Activated CD8-positive, alpha-beta memory T cell treated with anti-CD3 and anti-CD28 coated beads for 36 hours (primary cell): ENCODE data around the gene CTDNEP1. TPM values are rescaled to one million over a fixed set of nuclear protein-coding genes. Genes with fewer than 3 reads are reported as not detected.

ENCODE experiments used
- CTCF ChIA-PET: fragments of 350-600 bp; sonication (Branson Sonifier 250); formaldehyde crosslinking; loops from one replicate; lab custom pipeline; 2021; ENCODE audit warnings: antibody characterized with exemption; lab: Charles Lee
- POLR2A ChIA-PET: fragments of 350-600 bp; sonication (Branson Sonifier 250); formaldehyde crosslinking; loops from one replicate; lab custom pipeline; 2021; ENCODE audit warnings: antibody characterized with exemption; lab: Charles Lee
- total RNA-seq, 2 experiments: library from RNA; stranded (reverse); gene quantifications; one replicate each; pipeline ENCODE4 v1.2.3, GENCODE V29; 2021

CTDNEP1 gene
- total RNA-seq, 2 experiments from 2014 or later, result 202 to 207 TPM

DNA sequence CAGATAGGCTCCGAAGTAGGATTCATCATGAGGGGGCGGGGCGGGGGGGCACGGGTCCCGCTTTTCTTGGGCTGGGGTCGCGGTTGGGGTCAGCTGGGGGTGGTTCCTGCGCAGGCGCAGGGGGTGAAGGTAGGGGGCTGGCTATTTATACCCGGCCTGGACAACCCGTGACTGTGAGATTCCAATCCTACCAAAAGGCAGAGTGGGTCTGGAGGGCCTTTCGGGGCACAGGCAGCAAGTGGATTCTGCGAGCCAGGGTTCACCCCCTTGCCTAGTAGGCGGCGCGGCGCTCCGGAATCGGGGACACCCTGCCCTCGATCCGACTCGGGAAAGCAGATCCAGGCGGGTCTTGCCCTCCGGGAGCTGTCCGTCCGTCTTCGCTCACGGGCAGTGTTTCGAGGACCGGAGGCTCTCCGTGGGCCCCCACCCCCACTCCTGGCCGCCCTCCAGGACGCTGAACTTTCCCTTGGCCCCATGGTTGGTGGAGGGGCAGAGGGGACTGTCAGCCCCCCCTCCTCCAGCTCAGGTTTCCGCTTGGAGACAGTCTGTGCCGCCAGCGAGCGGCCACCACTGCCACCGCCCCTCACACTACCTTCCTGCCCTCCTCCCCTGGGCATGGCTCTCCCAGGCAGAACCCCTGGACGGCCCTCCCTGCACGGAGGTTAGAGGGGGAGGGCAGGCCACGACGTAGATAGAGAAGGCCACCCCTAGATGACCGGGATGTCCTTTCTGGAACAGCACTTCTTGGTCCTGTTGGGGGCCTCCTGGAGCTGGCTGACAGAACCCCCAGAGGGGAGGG lies 30.6 kb upstream of the CTDNEP1 start:
- POLR2A ChIA-PET, result interaction anchor here (0.6 to 1.2 kb wide), 4 partner anchors 22 to 61 kb away, joined by 3 to 5 read pairs (median 4); no protein-coding TSS in a partner anchor
- CTCF ChIA-PET, result interaction anchor here (0.8 to 4.7 kb wide), 5 partner anchors 15 to 213 kb away, joined by 4 to 50 read pairs (median 5); no protein-coding TSS in a partner anchor

DNA sequence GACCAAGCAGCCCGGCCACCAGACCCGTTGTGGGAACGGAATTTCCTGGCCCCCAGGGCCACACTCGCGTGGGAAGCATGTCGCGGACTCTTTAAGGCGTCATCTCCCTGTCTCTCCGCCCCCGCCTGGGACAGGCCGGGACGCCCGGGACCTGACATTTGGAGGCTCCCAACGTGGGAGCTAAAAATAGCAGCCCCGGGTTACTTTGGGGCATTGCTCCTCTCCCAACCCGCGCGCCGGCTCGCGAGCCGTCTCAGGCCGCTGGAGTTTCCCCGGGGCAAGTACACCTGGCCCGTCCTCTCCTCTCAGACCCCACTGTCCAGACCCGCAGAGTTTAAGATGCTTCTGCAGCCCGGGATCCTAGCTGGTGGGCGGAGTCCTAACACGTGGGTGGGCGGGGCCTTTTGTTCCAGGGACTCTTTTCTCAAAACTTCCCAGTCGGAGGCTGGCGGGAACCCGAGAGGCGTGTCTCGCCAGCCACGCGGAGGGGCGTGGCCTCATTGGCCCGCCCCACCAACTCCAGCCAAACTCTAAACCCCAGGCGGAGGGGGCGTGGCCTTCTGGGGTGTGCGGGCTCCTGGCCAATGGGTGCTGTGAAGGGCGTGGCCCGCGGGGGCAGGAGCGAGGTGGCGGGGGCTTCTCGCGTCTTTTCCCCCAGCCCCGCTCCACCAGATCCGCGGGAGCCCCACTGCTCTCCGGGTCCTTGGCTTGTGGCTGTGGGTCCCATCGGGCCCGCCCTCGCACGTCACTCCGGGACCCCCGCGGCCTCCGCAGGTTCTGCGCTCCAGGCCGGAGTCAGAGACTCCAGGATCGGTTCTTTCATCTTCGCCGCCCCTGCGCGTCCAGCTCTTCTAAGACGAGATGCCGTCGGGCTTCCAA lies 29.8 kb upstream of the CTDNEP1 start, which contains the start of gene SLC2A4:
Gene SLC2A4 (plus strand): TSS at position 645 of the 879 bp plus-strand sequence. CDS start 217 bp downstream, at position 862.
- ChIA-PET POLR2A (interaction anchor here (0.8 kb wide), 1 partner anchor 41 kb away, joined by 4 read pairs; no protein-coding TSS in a partner anchor), CTCF (interaction anchor here (0.7 to 4.7 kb wide), 10 partner anchors 8 to 236 kb away, joined by 3 to 50 read pairs (median 4); no protein-coding TSS in a partner anchor)

- CTCF ChIA-PET, result interaction anchor here (0.5 to 4.7 kb wide), 10 partner anchors 9 to 235 kb away, joined by 3 to 50 read pairs (median 3); no protein-coding TSS in a partner anchor
- POLR2A ChIA-PET, result interaction anchor here (1.2 kb wide), 1 partner anchor 16 kb away, joined by 3 read pairs; no protein-coding TSS in a partner anchor
These were observed 29.1 kb upstream of the CTDNEP1 start for GRCh38 chr17:7280519-7281073.

DNA sequence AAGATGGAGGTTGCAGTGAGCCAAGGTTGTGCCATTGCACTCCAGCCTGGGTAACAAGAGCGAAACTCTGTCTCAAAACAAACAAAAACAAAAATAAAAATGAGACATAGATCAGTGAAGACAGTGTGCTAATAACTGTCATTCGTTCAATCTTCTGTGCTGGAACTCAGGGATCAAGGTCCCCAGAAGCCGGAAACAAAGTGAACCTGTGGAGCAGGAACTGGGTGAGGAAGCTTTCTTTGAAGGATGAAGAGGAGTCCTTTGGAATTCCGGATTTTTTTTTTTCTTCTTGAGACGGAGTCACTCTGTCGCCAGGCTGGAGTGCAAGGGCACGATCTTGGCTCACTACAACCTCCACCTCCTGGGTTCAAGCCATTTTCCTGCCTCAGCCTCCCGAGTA lies 27.9 kb upstream of the CTDNEP1 start:
- POLR2A ChIA-PET, result interaction anchor here (1.2 kb wide), 1 partner anchor 17 kb away, joined by 3 read pairs; no protein-coding TSS in a partner anchor
- CTCF ChIA-PET, result interaction anchor here (0.5 to 4.7 kb wide), 2 partner anchors 17 to 314 kb away, joined by 3 to 50 read pairs; no protein-coding TSS in a partner anchor

DNA sequence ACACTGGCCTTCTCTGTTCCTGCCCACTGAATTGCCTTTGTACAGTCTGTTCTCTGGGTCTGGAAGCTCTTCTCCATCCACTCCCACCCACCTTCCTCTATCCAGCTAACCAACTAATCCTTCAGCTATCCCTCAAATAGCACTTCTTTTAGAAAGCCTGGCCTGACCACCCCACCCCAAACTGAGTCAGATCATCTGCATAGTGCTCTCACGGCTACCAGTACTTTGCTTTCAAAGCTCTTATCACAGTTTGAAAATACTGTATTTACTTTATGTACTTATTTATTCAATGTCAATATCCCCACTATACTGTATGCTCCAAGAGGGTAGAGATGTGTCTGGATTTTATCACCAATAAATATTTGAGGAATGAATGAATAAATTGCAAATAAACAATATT lies 15.2 kb upstream of the CTDNEP1 start:
- ChIA-PET CTCF (interaction anchor here (0.6 to 1.5 kb wide), 4 partner anchors 8 to 37 kb away, joined by 3 to 6 read pairs (median 4); no protein-coding TSS in a partner anchor), POLR2A (no interaction called here)

DNA sequence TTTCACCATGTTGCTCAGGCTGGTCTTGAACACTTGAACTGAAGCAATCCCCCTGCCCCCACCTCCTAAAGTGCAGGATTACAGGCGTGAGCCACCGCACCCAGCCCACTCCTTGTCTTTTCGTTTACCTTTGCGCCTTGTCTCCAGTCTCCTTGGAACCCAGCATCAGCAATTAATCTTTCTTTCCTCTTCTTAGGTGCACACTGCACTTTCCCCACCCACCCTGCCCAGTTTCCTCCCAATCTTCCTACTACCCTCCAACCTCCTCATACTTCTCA lies 12.2 kb upstream of the CTDNEP1 start:
- POLR2A ChIA-PET, result no interaction called here

GRCh38 chr17:7262935-7263800 lies 11.6 kb upstream of the CTDNEP1 start:
- ChIA-PET CTCF (interaction anchor here (0.6 to 2.1 kb wide), 3 partner anchors 9 to 33 kb away, joined by 3 to 9 read pairs (median 3); no protein-coding TSS in a partner anchor), POLR2A (no interaction called here)

More for the DNA sequence above, 12.2 kb upstream of the CTDNEP1 start:
- CTCF ChIA-PET, result interaction anchor here (0.9 to 2.1 kb wide), 2 partner anchors 10 to 33 kb away, joined by 3 to 9 read pairs; no protein-coding TSS in a partner anchor

DNA sequence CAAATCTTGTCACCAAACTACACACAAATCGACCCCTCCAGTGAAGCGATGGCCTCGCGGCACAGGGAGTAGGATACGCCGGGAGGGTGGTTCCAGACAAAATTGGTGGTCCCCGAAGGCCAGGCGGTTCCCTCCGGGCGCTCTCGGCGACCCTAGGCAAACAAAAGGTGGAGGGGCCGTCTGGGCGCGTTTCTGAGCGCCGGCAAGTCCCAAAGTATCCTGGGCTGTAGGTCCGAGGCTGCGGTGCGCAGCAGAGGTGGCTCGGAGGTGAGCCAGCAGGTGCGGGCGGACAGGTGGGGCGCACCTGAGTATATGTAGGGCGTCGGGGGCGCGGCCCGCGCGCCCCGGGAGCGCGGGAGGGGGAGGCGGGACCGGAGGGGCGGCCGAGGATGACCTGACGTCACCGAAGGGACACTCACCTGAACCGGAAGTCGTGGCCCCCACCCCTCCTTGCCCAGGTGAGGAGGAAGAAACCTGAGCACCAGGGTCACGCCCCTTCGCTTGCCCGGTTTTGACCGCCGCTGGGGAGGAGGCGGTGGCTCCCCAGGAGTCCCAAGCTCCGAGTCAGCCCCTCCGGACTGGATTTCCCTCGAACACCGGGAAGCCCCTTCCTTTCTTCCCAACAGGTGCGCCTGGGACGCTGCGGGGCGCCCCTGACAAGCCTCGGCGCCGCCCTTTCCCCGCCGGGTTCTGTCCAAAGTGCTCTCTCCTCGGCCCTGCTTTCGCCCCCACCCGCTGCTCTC lies 10.8 kb upstream of the CTDNEP1 start, which contains the start of gene CLDN7:
Gene CLDN7 (minus strand): TSS at position 287 of the 743 bp plus-strand sequence. CDS start 435 bp downstream, outside the sequence.
- POLR2A ChIA-PET, result interaction anchor here (0.5 to 0.6 kb wide), 2 partner anchors 198 to 892 kb away, joined by 3 to 6 read pairs; no protein-coding TSS in a partner anchor
- CTCF ChIA-PET, result interaction anchor here (1.1 to 1.2 kb wide), 2 partner anchors 18 to 93 kb away, joined by 3 read pairs; no protein-coding TSS in a partner anchor

DNA sequence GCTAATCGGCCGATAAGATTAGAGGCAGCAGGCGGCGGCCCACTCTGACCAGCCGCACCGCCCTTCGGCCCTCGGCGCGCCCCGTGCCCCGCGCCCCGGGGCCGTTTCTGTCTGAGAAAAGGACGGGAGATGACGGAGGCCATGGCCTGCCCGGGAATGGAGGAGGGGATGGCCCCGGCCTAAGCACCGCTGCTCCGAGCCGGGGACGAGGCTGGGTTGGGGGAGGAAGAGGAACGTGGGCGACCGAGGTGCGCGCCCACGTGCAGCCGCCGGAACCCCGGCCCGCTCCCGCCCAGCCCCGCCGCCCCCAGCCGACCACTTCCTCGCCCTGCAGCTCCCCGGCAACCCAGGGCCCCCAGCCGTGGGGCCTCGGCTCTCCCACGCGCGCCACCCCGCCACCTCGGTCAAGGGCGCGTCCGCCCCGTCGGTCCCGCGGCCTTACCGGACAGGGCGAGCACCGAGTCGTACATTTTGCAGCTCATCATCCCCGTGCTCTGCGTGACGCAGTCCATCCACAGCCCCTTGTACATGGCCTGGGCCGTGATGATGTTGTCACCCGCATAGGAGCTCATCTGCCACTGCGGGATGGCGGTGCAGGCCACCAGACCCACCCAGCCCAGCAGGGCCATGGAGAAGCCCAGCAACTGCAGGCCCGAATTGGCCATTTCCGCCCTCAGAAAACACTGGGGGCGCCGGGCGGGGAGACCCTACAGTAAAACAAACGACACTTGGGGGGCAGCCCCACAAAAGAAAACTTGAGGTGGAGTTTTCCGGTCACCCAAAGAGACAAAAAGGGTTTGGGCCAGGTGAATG lies 10.1 kb upstream of the CTDNEP1 start:
- POLR2A ChIA-PET, result interaction anchor here (0.5 to 0.6 kb wide), 2 partner anchors 199 to 893 kb away, joined by 3 to 6 read pairs; no protein-coding TSS in a partner anchor
- CTCF ChIA-PET, result interaction anchor here (0.7 to 1.2 kb wide), 3 partner anchors 19 to 94 kb away, joined by 3 to 4 read pairs (median 3); no protein-coding TSS in a partner anchor

- POLR2A ChIA-PET, result no interaction called here
- CTCF ChIA-PET, result interaction anchor here (0.7 to 1.2 kb wide), 3 partner anchors 19 to 95 kb away, joined by 3 to 4 read pairs (median 3); no protein-coding TSS in a partner anchor
These were observed 9.3 kb upstream of the CTDNEP1 start for GRCh38 chr17:7260651-7261378.

DNA sequence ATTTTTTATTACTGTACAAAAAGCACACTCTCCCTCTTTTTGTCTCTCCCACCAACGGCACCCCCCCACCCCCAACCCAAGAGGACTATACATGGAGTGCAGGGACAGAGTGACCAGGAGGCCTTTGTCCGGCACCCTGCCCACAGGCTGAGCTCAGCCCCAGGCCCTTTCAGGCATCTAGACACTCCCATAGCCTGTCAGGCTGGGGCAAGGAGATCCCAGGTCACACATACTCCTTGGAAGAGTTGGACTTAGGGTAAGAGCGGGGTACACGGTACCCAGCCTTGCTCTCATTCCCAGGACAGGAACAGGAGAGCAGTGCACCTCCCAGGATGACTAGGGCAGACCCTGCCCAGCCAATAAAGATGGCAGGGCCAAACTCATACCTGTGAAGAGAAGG lies 8.6 kb upstream of the CTDNEP1 start:
- POLR2A ChIA-PET, result interaction anchor here (0.6 kb wide), 1 partner anchor 22 kb away, joined by 3 read pairs; no protein-coding TSS in a partner anchor
- CTCF ChIA-PET, result interaction anchor here (0.5 kb wide), 1 partner anchor 117 kb away, joined by 3 read pairs; no protein-coding TSS in a partner anchor

- ChIA-PET POLR2A (interaction anchor here (0.6 kb wide), 1 partner anchor 23 kb away, joined by 3 read pairs; no protein-coding TSS in a partner anchor), CTCF (interaction anchor here (0.5 to 1.5 kb wide), 3 partner anchors 37 to 293 kb away, joined by 3 to 4 read pairs (median 3); no protein-coding TSS in a partner anchor)
These were observed 8.0 kb upstream of the CTDNEP1 start for GRCh38 chr17:7259555-7259889.

GRCh38 chr17:7258731-7259554 lies 7.4 kb upstream of the CTDNEP1 start:
- ChIA-PET POLR2A (no interaction called here), CTCF (interaction anchor here (0.6 to 1.5 kb wide), 3 partner anchors 8 to 293 kb away, joined by 3 to 6 read pairs (median 4); no protein-coding TSS in a partner anchor)
